DMS 273 (cell line): ENCODE results near the gene HELB.
"Not testable (repeated sequence)": the region's sequence is repeated elsewhere in the genome, so short reads cannot be mapped to it uniquely, and the experiment has no call there.

Experiments
- DNase-seq: peaks from one replicate; lab custom pipeline; 2025; ENCODE audit not compliant: unreplicated experiment; lab: John Stamatoyannopoulos, UW

HELB gene

DNA sequence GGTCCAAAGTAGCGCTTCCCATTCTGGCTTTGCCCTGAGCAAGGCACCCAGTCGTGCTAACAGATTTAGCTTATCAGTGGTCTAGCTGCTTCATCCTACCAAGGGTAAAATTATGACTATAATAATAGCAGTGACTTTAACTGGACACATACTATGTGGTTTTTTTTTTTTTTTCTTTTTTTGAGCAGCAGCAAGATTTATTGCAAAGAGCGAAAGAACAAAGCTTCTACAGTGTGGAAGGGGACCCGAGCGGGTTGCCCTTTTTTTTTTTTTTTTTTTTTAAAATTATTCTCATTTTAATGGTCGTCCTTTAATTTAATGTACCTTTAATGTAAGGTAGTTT is 505 bp downstream of the HELB start:
- no peak for DNase-seq

GRCh38 chr12:66303316-66303804 is 1.1 kb downstream of the HELB start:
- not testable (repeated sequence) for DNase-seq

DNA sequence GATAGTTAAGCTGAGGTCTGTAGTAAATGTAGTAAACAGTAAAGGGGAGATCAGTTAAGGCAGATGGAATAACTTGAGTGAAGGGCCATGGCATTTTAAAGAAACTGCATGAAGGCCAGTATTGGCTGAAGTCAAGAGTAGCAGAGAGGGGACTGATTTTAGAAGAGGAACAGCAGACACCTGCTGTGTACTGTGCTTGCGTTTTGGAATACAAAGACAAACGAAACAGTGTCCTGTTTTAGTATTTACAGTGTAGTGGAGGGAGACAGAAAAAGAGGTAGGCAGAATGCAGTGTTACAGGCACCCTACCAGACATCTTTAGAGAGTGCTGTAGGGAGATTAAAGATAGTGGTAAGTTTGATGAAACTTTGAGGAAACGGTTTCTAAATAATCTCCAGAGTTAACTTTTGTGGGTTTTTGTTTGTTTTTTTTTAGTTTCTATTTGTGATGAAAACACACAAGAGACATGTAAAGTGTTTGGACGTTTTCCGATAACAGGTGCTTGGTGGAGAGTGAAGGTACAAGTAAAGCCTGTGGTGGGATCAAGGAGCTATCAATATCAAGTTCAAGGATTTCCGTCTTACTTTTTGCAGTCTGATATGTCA is 2.1 kb downstream of the HELB start:
- DNase-seq: no peak

- DNase-seq: no peak
Observed at GRCh38 chr12:66309606-66310005, 7.3 kb downstream of the HELB start.

DNA sequence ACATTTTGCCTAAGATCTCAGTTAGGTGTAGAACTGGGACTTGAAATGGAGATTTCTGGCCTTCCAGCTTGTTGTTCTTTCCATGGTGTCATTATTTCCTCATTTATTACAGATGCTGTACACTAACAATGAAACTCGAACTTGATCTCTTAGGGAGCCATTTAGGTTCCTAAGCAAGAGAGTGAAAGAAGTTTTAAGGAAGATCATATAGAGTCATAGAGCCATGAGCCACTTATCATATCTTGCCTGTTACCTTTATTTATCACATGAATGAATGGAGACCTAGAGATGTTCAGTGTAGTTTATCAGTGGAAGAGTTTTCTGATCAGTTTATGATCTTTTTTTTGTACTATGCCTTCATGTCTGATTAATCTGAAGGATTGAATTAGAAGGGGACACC is 9.9 kb downstream of the HELB start:
- no peak for DNase-seq

DNA sequence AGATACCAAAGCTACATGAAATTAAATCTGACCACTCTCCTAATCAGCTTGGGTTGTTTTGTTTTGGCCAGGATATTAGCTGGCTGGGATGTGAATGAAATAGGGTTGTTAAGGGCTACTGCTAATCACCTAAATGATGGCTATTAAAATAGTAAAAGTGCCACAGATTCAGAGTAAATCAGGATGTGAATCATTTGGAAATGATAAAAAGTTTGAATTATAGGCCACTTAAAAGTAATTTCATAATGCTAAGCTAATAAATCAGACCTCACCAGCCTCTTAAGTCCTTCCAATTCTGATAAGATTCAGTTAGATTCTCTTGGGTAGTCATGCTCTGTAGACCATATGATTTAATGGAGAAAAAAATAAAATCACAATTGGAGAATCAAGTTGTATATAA is 12.0 kb downstream of the HELB start:
- no peak for DNase-seq

DNA sequence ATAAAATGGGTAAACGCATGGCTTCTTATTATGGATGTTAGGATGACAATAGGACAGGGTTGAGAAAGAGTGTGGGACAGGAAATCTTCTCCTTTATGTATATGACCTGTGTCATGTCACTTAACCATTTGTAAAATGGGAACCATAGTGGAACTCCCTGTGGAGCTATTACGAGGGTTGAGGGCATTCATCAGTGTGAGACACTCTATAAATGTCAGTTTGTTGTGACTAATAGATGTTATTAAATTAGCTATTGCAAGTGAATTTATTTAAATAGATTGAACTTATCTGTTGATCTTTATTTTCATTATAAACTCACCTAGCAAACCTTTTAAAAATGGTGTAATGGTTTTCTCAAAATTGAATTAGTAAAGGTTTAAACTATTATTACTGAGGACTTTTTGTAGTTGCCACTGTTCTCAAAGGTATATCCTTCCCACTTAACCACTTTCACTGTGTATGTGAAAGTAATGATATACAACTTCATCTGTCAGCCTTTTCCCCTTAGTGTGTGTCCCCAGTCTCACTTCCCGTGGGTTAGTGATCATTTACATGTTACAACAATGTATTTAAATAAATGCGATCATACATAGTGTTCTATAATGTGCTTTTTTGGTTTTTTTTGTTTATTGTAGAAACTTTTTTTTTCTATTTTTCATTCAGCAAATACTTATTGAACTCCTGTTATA is 17.1 kb downstream of the HELB start:
- no peak for DNase-seq

DNA sequence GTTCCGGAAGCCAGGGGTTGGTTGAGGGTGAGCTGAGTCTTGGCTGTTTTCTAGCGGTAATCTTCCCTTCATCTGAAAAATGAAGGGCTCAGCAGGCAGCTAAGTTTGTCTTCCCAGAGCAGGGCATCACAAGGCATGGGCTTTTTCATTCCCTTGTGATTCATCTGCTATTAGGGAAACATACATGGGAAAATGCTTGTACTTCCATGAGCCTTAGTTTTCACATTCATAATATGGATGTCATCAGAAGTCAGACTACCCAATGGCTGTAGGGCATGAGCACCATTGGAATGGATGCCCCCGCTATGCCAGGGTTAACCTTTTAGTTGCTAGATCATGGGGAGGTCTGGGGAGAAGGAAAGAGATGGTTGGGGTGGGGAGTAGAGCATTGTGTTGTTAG is 18.7 kb downstream of the HELB start:
- DNase-seq: no peak

DNA sequence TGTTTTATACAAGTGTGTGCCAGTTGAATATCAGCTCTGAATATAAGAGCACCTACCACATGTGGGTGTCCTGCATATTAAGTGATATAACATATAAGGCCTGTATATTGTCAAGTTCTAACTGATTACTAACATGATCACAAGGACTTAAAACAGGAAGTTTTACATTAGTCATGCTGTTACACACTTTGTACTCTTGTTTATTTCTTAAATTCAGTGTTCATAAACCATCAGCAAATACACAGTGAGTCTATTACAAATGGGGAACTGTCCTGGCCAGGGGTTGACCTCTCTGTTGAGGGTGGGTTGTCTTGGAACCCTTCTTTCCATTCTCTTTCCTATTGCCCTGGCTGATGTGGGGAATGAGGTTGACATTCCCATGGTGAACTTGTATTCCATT is 19.1 kb downstream of the HELB start:
- DNase-seq: no peak

DNA sequence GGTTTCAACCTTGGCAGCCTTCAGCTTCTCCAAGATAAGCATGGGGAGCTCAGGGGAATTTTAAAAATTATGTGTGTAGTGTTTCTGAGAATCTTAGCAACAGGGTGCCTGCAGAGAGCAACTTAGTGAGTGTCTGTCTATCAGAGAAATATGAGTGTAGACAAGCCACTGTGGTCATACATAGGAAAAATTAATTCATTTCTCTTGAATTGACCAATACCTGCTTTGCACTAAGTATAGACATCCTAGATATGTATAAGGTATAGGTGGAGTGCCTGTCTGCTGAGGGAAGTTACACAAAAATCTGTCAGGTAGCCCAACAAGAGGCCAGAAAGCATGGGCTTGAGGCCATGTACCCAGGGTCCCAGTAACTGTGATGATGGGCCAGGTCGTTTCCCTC is 20.7 kb downstream of the HELB start:
- no peak for DNase-seq

GRCh38 chr12:66329941-66330340 is 27.6 kb downstream of the HELB start:
- no peak for DNase-seq

GRCh38 chr12:66331016-66331415 is 28.7 kb downstream of the HELB start:
- no peak for DNase-seq

- no peak for DNase-seq
Observed at GRCh38 chr12:66331814-66332213, 29.5 kb downstream of the HELB start.

DNA sequence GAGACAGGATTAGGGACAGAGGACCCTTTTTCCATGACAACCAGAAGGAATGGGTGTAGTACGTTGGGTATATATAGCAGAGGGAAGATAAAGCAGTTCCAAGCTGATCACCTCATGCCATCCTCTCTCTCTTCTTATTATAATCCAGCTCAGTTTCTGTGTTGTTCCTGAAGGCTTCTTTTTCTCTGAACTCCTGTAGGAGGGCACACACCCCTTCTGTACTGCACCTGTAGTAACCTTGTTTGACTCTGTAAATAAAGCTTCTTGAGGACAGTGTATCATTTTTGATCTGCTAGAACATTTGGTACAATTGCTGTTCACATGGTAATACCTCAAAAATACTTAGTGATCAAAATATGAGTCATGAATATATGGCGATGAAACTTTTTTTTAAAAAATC is 33.5 kb downstream of the HELB start:
- DNase-seq: no peak

DNA sequence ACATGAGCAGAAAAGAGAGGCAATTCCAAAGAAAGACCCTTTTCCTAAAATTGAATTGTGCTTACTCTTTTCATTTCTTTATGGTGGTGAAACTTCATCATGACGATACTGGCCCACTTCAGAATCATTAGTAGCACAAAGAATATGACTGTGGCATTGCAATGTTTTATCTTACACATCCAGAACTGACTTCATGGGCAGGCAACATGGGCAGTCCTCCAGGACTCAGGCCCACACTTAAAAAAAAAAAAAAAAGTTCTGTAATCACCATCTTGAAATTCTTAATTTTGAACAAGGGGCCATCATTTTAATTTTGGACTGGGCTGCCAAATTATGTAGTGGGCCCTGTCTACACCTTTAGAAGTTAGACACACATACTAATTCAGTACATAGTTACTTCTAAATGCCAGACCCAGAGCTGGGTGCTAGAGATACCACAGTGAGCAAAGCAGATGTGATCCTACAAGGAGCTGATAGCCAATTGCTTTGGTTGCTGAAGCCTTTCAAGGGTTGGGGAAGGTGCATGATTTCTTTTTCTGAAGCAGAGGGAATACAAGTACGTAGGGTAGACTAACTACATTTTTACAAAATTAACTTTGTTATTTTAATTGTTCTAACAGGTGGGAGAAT is 35.2 kb downstream of the HELB start:
- DNase-seq: no peak

DNA sequence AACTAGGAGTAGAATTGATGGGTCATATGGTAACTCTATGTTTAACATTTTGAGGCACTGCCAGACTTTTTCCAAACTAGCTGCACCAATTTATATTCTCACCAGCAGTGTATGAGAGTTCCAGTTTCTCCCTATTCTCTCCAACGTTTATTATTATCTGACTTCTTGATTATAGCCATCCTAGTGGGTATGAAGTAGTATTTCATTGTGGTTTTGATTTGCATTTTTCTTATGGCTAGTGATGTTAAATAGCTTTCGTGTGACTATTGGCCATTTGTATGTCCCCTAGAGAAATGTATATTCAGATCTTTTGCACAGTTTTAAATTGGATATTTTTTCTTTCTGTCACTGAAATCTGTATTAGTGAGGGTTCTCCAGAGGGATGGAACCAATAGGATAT is 37.8 kb downstream of the HELB start:
- no peak for DNase-seq

- DNase-seq: no peak
Observed at GRCh38 chr12:66341126-66341525, 38.8 kb downstream of the HELB start.

- DNase-seq: no peak
Observed at GRCh38 chr12:66345212-66345611, 42.9 kb downstream of the HELB start.

- DNase-seq: no peak
Observed at GRCh38 chr12:66345956-66346355, 43.7 kb downstream of the HELB start.

- DNase-seq: no peak
Observed at GRCh38 chr12:66351301-66351700, 49.0 kb downstream of the HELB start.

DNA sequence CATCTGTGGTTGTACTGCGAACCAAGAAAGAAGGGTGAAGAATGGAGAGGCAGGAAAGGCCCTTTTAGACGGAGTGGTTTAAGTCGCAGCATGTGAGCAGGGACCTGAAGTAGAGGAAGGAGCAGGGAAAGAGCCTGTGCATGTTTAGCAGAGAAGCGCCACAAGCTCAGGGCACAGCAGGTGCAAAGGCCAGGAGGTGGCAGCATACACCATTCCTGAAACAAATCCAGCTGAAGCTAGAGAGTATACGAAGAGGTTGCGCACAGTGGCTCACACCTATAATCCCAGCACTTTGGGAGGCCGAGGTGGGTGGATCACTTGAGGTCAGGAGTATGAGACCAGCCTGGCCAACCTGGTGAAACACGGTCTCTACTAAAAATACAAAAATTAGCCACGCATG is 49.9 kb downstream of the HELB start:
- peak; percentile 67 for DNase-seq

GRCh38 chr12:66352899-66353298 is 50.6 kb downstream of the HELB start:
- no peak for DNase-seq

DNA sequence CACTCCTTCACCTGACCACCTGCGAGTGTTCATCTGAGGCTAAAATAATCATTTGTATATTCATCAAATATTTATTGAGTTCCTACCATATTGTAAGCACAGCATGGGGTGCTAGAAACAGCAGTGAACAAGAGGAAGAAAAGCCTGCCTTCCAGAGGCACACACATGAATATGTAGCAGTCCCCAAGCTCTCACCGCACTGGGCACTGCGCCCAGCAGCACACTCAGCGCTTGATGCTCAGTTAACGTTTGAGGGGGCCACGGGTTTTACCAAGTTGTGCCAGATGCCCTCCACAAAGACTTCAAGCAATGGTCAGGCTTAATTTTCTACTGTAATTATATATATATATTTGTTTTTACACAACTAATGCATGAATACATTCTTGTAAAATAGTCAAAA is 52.0 kb downstream of the HELB start:
- DNase-seq: peak; percentile 87
